ENCODE data around the gene ST6GALNAC3. TPM values are rescaled to one million over a fixed set of nuclear protein-coding genes. Genes with fewer than 3 reads are reported as not detected.

Gene ST6GALNAC3
- total RNA-seq, 2 donors from 2014 or later, result 6.3 to 7.6 TPM

DNA sequence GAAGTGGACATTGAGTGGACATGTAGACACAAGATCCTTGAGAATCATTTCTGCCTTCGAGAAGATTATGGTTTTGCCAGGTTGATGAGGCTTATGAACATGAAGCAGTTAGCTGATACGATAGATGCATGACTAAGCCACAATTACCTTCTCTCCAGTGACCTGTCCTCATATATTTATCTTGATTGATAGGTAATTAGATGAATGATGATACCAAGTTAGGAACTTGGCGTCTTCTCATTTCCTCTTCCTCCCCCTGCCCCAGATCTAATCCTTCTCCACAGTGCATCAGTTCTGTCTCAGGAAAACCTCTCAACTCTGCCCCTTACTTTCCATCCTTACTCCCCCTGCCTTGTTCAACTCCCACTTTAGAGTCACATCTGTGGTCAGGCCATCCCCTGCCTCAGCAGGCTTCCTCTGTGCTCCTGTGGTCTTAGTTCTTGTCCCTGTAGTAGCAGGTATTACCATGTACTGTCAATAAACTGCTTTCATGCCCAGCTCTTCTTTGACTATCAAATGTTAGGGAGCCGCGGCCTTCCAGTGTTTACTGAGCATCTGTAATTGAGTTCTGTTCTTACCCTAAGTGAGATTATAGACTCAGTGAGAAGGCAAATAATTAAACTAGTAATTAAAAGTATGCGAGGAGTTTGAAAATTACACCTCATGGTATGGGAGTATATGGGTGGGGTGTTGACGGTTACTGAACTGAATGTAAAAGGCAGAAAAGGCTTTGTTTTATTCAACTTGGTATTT lies 5.1 kb downstream of the ST6GALNAC3 start:
- no peaks in the 10 kb centered on the region for H3K9me3 ChIP-seq (ENCODE audit: control insufficient read depth, low read length)
- no peak overlapping the region for H3K4me3 ChIP-seq (ENCODE audit: low read length)
- WGBS, 2 experiments (ENCODE audit: insufficient coverage in 1 of 2, insufficient read length in 1 of 2), result 95 to 100% methylated on average over 5 to 7 of the region's 7 CpGs
- no peak overlapping the region for H3K9ac ChIP-seq (ENCODE audit: extremely low read depth, low read length, poor library complexity, severe bottlenecking)
- H3K27ac ChIP-seq (ENCODE audit: low read depth, low read length), result no peak overlapping the region
- Mint-ChIP-seq H3K27me3 (ENCODE audit: insufficient read depth) (peaks cover 32% of the 10 kb centered on the region), H3K27ac (no peak overlapping the region), H3K4me1 (peaks cover 31% of the 10 kb centered on the region), H3K4me3 (no peak overlapping the region), H3K36me3 (ENCODE audit: low read depth) (no peaks in the 10 kb centered on the region), H3K9me3 (no peaks in the 10 kb centered on the region)
- no peaks in the 10 kb centered on the region for H3K4me1 ChIP-seq (ENCODE audit: control insufficient read depth, insufficient read depth, low read length)
- H3K27me3 ChIP-seq (ENCODE audit: control insufficient read depth, insufficient read depth, low read length, poor library complexity, severe bottlenecking), result peaks cover 34% of the 10 kb centered on the region
- no peak for DNase-seq
- H3K36me3 ChIP-seq (ENCODE audit: control insufficient read depth, insufficient read depth, low read length), result no peaks in the 10 kb centered on the region
- TF ChIP-seq, protein P1, sequence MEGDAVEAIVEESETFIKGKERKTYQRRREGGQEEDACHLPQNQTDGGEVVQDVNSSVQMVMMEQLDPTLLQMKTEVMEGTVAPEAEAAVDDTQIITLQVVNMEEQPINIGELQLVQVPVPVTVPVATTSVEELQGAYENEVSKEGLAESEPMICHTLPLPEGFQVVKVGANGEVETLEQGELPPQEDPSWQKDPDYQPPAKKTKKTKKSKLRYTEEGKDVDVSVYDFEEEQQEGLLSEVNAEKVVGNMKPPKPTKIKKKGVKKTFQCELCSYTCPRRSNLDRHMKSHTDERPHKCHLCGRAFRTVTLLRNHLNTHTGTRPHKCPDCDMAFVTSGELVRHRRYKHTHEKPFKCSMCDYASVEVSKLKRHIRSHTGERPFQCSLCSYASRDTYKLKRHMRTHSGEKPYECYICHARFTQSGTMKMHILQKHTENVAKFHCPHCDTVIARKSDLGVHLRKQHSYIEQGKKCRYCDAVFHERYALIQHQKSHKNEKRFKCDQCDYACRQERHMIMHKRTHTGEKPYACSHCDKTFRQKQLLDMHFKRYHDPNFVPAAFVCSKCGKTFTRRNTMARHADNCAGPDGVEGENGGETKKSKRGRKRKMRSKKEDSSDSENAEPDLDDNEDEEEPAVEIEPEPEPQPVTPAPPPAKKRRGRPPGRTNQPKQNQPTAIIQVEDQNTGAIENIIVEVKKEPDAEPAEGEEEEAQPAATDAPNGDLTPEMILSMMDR (conservative IDR thresholded peaks at IDR 0.05), result no peak

DNA sequence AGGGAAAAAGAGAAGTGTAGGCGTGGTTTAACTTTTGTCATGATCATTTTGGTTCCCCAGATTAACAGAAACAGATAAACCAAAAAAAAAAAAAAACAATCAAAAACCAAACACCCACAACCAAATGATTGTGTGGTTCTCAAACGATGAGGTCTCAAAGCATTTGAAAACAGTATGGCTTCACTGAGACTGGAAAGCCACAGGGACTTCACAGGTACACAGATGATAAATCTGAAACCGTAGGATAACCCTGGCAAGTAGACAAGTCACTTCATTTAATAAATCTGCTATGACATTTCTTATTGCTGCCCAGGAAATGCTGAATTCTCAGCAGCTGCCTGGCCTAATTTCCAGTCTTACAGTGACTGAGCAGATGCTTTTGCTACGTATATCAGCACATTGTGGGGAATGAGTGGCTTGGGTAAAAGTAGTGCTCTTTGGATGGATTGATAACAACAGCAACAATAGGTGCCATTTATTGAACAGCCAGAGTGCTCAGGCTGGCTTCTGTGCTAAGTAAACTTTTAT lies 6.1 kb downstream of the ST6GALNAC3 start:
- H3K27ac Mint-ChIP-seq, result no peak overlapping the region
- peaks cover 28% of the 10 kb centered on the region for H3K4me1 Mint-ChIP-seq
- Histone ChIP-seq H3K4me1 (ENCODE audit: control insufficient read depth, insufficient read depth, low read length) (no peaks in the 10 kb centered on the region), H3K27ac (ENCODE audit: low read depth, low read length) (no peak overlapping the region), H3K27me3 (ENCODE audit: control insufficient read depth, insufficient read depth, low read length, poor library complexity, severe bottlenecking) (peaks cover 26% of the 10 kb centered on the region), H3K9me3 (ENCODE audit: control insufficient read depth, low read length) (no peaks in the 10 kb centered on the region), H3K4me3 (ENCODE audit: low read length) (no peak overlapping the region), H3K9ac (ENCODE audit: extremely low read depth, low read length, poor library complexity, severe bottlenecking) (no peak overlapping the region), H3K36me3 (ENCODE audit: control insufficient read depth, insufficient read depth, low read length) (no peaks in the 10 kb centered on the region)
- TF ChIP-seq, protein P1 (conservative IDR thresholded peaks at IDR 0.05), result no peak
- H3K9me3 Mint-ChIP-seq, result no peaks in the 10 kb centered on the region
- WGBS, 2 experiments (ENCODE audit: insufficient coverage in 1 of 2, insufficient read length in 1 of 2), result 92 to 93% methylated on average over 3 to 4 of the region's 4 CpGs
- no peaks in the 10 kb centered on the region for H3K36me3 Mint-ChIP-seq (ENCODE audit: low read depth)
- no peak overlapping the region for H3K4me3 Mint-ChIP-seq
- no peak for DNase-seq
- H3K27me3 Mint-ChIP-seq (ENCODE audit: insufficient read depth), result peaks cover 23% of the 10 kb centered on the region

DNA sequence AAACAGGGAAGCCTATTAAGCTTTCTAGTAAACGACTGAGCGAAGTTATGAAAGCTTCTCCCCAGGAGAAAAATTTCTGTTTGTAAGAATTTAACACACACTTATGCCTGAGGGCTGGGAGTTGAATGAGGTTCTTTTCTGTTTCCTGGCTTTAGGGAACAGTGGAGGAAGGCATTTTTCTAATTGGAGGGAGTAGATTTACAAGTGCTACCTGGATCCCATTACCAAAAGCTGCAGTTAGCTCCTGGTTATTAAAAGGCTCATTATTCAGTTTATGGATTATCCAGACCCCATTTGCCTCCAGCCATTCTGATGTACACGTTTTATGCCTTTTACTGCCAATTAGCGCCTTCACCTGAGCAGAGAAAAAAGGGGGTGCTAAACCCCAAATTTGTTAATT lies 7.5 kb downstream of the ST6GALNAC3 start:
- Mint-ChIP-seq H3K4me3 (no peak overlapping the region), H3K27me3 (ENCODE audit: insufficient read depth) (peaks cover 11% of the 10 kb centered on the region), H3K36me3 (ENCODE audit: low read depth) (no peaks in the 10 kb centered on the region), H3K27ac (no peak overlapping the region), H3K9me3 (no peaks in the 10 kb centered on the region), H3K4me1 (peaks cover 35% of the 10 kb centered on the region)
- Histone ChIP-seq H3K9ac (ENCODE audit: extremely low read depth, low read length, poor library complexity, severe bottlenecking) (no peak overlapping the region), H3K4me3 (ENCODE audit: low read length) (no peak overlapping the region), H3K27me3 (ENCODE audit: control insufficient read depth, insufficient read depth, low read length, poor library complexity, severe bottlenecking) (peaks cover 12% of the 10 kb centered on the region), H3K4me1 (ENCODE audit: control insufficient read depth, insufficient read depth, low read length) (no peaks in the 10 kb centered on the region), H3K36me3 (ENCODE audit: control insufficient read depth, insufficient read depth, low read length) (no peaks in the 10 kb centered on the region), H3K9me3 (ENCODE audit: control insufficient read depth, low read length) (no peaks in the 10 kb centered on the region), H3K27ac (ENCODE audit: low read depth, low read length) (no peak overlapping the region)
- TF ChIP-seq, protein P1 (conservative IDR thresholded peaks at IDR 0.05), result no peak
- no peak for DNase-seq
- 83 to 100% methylated on average over 1 to 4 of the region's 4 CpGs for WGBS, 2 experiments (ENCODE audit: insufficient coverage in 1 of 2, insufficient read length in 1 of 2)
